ENCODE data around the gene TH. TPM values are rescaled to one million over a fixed set of nuclear protein-coding genes. Genes with fewer than 3 reads are reported as not detected.

The TH gene
- total and polyA plus RNA-seq, 9 of the 15 experiments (the other 6 are each of a cell fraction or from before 2014, with no cell fraction given), result not detected

- peaks cover 3 to 22% of the 10 kb centered on the region in 2 experiments; a peak in 3 of 5 replicates for H3K27me3 ChIP-seq (ENCODE audit: control insufficient read depth in 2 of 2, insufficient read depth in 2 of 2, low read length in 2 of 2)
- WGBS (ENCODE audit: insufficient coverage, low coverage, missing lambda C conversion rate), result 2% methylated on average over 11 of the region's 12 CpGs
- H3K9me3 ChIP-seq (replicated peaks; ENCODE audit: control insufficient read depth, insufficient read depth, low read depth, low read length), result 0 out of 2 replicates have a peak, but pooled peaks cover 3% of the 10 kb centered on the region
- H3K9ac ChIP-seq (ENCODE audit: insufficient read depth in 1 of 2, low read depth in 2 of 2, low read length in 2 of 2), result no peak overlapping the region
- no peak overlapping the region for H3K4me2 ChIP-seq (ENCODE audit: insufficient read depth, low read length)
- no peak overlapping the region for H2AFZ ChIP-seq (ENCODE audit: low read depth, low read length)
- peaks cover 0 to 9% of the 10 kb centered on the region in 2 experiments; a peak in 1 of 5 replicates for H3K4me1 ChIP-seq (replicated peaks in 1 of 2; ENCODE audit: control insufficient read depth in 2 of 2, insufficient read depth in 2 of 2, low read length in 2 of 2)
- intact Hi-C loops (cut with micrococcal nuclease), result no loop called here
- no peak overlapping the region for H3K4me3 ChIP-seq
- ATAC-seq, result no peak
- in situ Hi-C loops (cut with MboI), result no loop called here
- H3K27ac ChIP-seq (ENCODE audit: extremely low read depth, low read depth, low read length), result no peak overlapping the region
- BruUV-seq (replicated peaks), result no TSS peak
- no peaks in the 10 kb centered on the region for H3K36me3 ChIP-seq (ENCODE audit: control insufficient read depth, insufficient read depth, low read length)
- H3K79me2 ChIP-seq (ENCODE audit: control insufficient read depth, insufficient read depth, low read length), result no peaks in the 10 kb centered on the region
- no peaks in the 10 kb centered on the region for H3K9me1 ChIP-seq (ENCODE audit: control insufficient read depth, insufficient read depth, low read length)
- no peak for DNase-seq (ENCODE audit: extremely low read depth in 1 of 4, low spot score in 3 of 4)
- no peaks in the 10 kb centered on the region for H4K20me1 ChIP-seq (replicated peaks; ENCODE audit: control insufficient read depth, insufficient read depth, low read length)
- POLR2A ChIA-PET, result interaction anchor here (0.6 kb wide), 1 partner anchor 669 kb away, joined by 4 read pairs; no protein-coding TSS in a partner anchor
- CTCF ChIA-PET (ENCODE audit: low intra/inter-chr PET ratio), result interaction anchor here (0.6 kb wide), 1 partner anchor 192 kb away, joined by 6 read pairs; no protein-coding TSS in a partner anchor
- FAIRE-seq, result no peak
- TF ChIP-seq ZNF764 (CRISPR knock-in tag; IDR thresholded peaks at IDR 0.05; ENCODE audit: low read depth) (no peak), STAG1 (CRISPR knock-in tag; IDR thresholded peaks at IDR 0.05; ENCODE audit: borderline replicate concordance) (no peak), REST (IDR thresholded peaks at IDR 0.05; ENCODE audit: borderline replicate concordance) (no peak), REST (CRISPR knock-in tag; IDR thresholded peaks at IDR 0.05; ENCODE audit: low read depth) (no peak), STAT5B (CRISPR knock-in tag; IDR thresholded peaks at IDR 0.05) (no peak), BCOR (IDR thresholded peaks at IDR 0.05) (no peak), HMBOX1 (IDR thresholded peaks at IDR 0.05) (no peak), ZNF830 (CRISPR knock-in tag; IDR thresholded peaks at IDR 0.05) (no peak), VEZF1 (CRISPR knock-in tag; IDR thresholded peaks at IDR 0.05) (no peak)
These were observed 42.9 kb downstream of the TH start for GRCh38 chr11:2128511-2129307.

Data from K562 (cell line).